Lower leg skin (tissue), 3 donors: Measurements from ENCODE around the gene UBTD1.

Source experiments
- POLR2A ChIP-seq, 2 donors: fragments of 450-650 bp; IDR thresholded peaks; one replicate each; pipeline ENCODE4 v1.6.1; 2016 to 2017; ENCODE audit warnings: antibody characterized with exemption in 2 of 2, mild to moderate bottlenecking in 1 of 2, moderate library complexity in 1 of 2
- TF ChIP-seq, protein P1 (sequence below), 3 donors: fragments of 450-650 bp; IDR thresholded peaks; one replicate each; pipeline ENCODE4 v1.5.1; 2016; ENCODE audit warnings: antibody characterized with exemption in 3 of 3, mild to moderate bottlenecking in 3 of 3, moderate library complexity in 2 of 3

DNA sequence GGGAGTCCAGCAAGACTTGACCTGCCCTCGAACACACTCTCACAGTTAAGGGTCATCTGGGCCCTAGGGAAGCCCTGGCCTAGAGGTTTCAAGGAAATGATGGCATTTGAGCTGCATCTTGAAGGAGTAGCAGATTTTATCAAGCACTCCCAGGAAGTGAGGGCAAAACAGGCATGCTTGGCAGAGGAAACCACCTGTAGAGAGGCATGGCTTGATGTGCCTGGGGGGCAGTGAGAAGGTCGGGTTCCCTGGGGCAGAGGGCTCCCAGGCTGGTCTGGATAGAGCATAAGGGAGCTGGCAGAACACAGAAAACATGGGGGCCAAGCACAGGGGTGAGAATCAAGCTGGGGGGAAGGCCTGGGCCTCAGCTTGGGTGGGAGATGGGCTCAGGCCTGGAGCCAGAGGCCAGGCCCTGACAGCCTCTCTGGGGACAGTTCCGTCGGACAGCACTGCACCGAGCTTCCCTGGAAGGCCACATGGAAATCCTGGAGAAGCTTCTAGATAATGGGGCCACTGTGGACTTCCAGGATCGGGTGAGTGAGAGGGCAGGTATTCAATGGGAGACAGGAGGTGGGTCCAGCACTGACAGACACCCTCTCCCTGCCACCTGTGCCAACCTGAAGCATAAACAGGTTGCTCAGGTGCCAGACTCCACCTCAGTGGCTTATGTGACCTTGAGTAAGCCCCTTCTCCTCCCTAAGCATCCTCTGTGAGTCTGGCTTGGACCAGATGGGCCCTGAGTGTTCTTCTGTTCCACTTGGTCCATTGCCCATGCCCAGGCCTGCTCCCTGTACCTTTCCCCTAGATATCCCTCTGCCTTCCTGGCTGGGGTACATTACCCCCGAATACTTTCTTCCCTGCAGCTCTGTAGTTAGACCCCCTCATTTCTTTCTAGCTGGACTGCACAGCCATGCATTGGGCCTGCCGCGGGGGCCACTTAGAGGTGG is 82.0 kb downstream of the UBTD1 start:
- TF ChIP-seq, protein P1, sequence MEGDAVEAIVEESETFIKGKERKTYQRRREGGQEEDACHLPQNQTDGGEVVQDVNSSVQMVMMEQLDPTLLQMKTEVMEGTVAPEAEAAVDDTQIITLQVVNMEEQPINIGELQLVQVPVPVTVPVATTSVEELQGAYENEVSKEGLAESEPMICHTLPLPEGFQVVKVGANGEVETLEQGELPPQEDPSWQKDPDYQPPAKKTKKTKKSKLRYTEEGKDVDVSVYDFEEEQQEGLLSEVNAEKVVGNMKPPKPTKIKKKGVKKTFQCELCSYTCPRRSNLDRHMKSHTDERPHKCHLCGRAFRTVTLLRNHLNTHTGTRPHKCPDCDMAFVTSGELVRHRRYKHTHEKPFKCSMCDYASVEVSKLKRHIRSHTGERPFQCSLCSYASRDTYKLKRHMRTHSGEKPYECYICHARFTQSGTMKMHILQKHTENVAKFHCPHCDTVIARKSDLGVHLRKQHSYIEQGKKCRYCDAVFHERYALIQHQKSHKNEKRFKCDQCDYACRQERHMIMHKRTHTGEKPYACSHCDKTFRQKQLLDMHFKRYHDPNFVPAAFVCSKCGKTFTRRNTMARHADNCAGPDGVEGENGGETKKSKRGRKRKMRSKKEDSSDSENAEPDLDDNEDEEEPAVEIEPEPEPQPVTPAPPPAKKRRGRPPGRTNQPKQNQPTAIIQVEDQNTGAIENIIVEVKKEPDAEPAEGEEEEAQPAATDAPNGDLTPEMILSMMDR (IDR thresholded peaks at IDR 0.05), result no peak
- TF ChIP-seq POLR2A (IDR thresholded peaks at IDR 0.05), result no peak
